Measurements from ENCODE around the gene PFN3. TPM values are rescaled to one million over a fixed set of nuclear protein-coding genes. Genes with fewer than 3 reads are reported as not detected.

PFN3 gene
- total RNA-seq, 2 experiments from 2014 or later = not detected

Other genes starting within 250 kb of the PFN3 start
- 10 to 100 TPM; 17.0 to 18.0 TPM for gene RAB24, start 96.9 kb downstream of the PFN3 start, total RNA-seq
- gene PRELID1, start 96.9 kb downstream of the PFN3 start, total RNA-seq = 10 to 100 TPM; 33.1 to 35.0 TPM
- 1 to 10 TPM; 5.8 to 7.5 TPM for gene MXD3, start 88.8 kb downstream of the PFN3 start, total RNA-seq
- 10 to 100 TPM; 54.5 to 55.6 TPM for gene LMAN2, start 49.0 kb downstream of the PFN3 start, total RNA-seq
- 10 to 100 TPM; 34.7 to 35.3 TPM for gene RGS14, start 42.7 kb downstream of the PFN3 start, total RNA-seq
- not detected for gene SLC34A1, start 16.2 kb downstream of the PFN3 start, total RNA-seq
- gene F12, start 8.9 kb upstream of the PFN3 start, total RNA-seq = under 1 TPM; 0.20 to 0.60 TPM
- 100 to 1,000 TPM; 186 to 192 TPM for gene GRK6, start 26.0 kb upstream of the PFN3 start, total RNA-seq
- 10 to 100 TPM; 23.3 to 23.5 TPM for gene PRR7, start 46.2 kb upstream of the PFN3 start, total RNA-seq
- 1 to 10 TPM; 1.8 to 2.5 TPM for gene DBN1, start 73.0 kb upstream of the PFN3 start, total RNA-seq
- 1 to 10 TPM; 5.2 to 6.0 TPM for gene PDLIM7, start 96.9 kb upstream of the PFN3 start, total RNA-seq
- 1 to 10 TPM; 1.3 to 1.4 TPM for gene DOK3, start 109.2 kb upstream of the PFN3 start, total RNA-seq
- gene DDX41, start 116.3 kb upstream of the PFN3 start, total RNA-seq = 10 to 100 TPM; 49.6 to 49.7 TPM
- 100 to 1,000 TPM; 150 to 155 TPM for gene FAM193B, start 153.9 kb upstream of the PFN3 start, total RNA-seq
- 10 to 100 TPM; 42.7 to 47.8 TPM for gene TMED9, start 191.5 kb upstream of the PFN3 start, total RNA-seq
- 10 to 100 TPM; 31.1 to 33.8 TPM for gene B4GALT7, start 199.5 kb upstream of the PFN3 start, total RNA-seq

All from CD4-positive, alpha-beta T cell (primary cell).